A549 (cell line): Measurements from ENCODE around the gene TNFRSF21.

Experiments used
- BHLHE40 ChIP-seq: IDR thresholded peaks from 2 replicates; pipeline ENCODE4 v1.6.1; 2012; ENCODE audit warnings: low read depth, low read length, inconsistent platforms
- CEBPB ChIP-seq, 2 experiments: fragments of >200 bp in 1 of 2; sonication (Bioruptor Twin) in 1 of 2; formaldehyde crosslinking in 1 of 2; IDR thresholded peaks; 2 replicates each; pipeline ENCODE4 v1.6.1; 2012 to 2016
- CHD2 ChIP-seq: fragments of 150-350 bp; IDR thresholded peaks from 2 replicates; pipeline ENCODE4 v1.6.1; 2014; ENCODE audit warnings: low read length; ENCODE audit not compliant: partially characterized antibody
- CTCF ChIP-seq: fragments of >200 bp; sonication (Bioruptor Twin); formaldehyde crosslinking; IDR thresholded peaks from 3 replicates; pipeline ENCODE4 v1.5.1; 2016
- EP300 ChIP-seq, 2 experiments: fragments of >200 bp; sonication (Bioruptor Twin); formaldehyde crosslinking; IDR thresholded peaks; 2 replicates in 1 of 2; 3 replicates in 1 of 2; pipeline ENCODE4 v1.6.1; 2016 to 2017
- KDM1A ChIP-seq: fragments of 200-600 bp; sonication (generic); IDR thresholded peaks from 2 replicates; pipeline ENCODE4 v1.6.1; 2016; ENCODE audit warnings: low read depth, mild to moderate bottlenecking
- MAZ ChIP-seq: fragments of 150-350 bp; IDR thresholded peaks from 2 replicates; pipeline ENCODE4 v1.6.1; 2014; ENCODE audit warnings: antibody characterized with exemption, low read depth, low read length, borderline replicate concordance
- POLR2A ChIP-seq: IDR thresholded peaks from 2 replicates; pipeline ENCODE4 v1.6.1; 2012; ENCODE audit warnings: mild to moderate bottlenecking, low read length
- RAD21 ChIP-seq, 2 experiments: fragments of >200 bp in 1 of 2; sonication (Bioruptor Twin) in 1 of 2; formaldehyde crosslinking in 1 of 2; IDR thresholded peaks in 1 of 2; conservative IDR thresholded peaks in 1 of 2; 2 replicates in 1 of 2; 3 replicates in 1 of 2; pipeline ENCODE4 v1.6.1; 2012 to 2018; ENCODE audit warnings: inconsistent platforms in 1 of 2
- USF2 ChIP-seq: fragments of 450-650 bp; IDR thresholded peaks from 2 replicates; pipeline ENCODE4 v1.6.1; 2014; ENCODE audit warnings: antibody characterized with exemption

DNA sequence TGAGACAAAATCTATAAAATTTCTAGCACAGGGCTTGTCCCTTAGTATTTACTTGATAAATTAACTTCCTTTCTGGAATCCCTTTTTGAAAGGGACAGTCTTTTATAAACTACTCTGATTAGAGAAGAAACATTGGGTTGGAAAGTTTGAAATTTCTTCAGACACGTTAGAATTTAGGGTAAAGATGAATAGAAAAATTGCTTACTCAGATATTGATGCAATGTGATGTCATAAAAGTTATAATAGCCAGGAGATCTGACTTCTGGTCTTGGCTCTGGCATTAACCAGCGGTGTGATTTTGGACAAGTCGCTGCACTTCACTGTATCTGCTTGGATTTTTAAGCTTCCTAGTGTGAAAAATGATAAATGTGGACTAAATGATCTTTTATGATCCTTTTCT, 9.7 kb upstream of the TNFRSF21 start:
- TF ChIP-seq CTCF, result no peak
- no peak for TF ChIP-seq CHD2
- TF ChIP-seq EP300 (IDR thresholded peaks at IDR 0.05), result no peak
- TF ChIP-seq CEBPB (IDR thresholded peaks at IDR 0.05), result no peak
- no peak for TF ChIP-seq KDM1A
- TF ChIP-seq BHLHE40, result no peak
- no peak for TF ChIP-seq MAZ
- TF ChIP-seq USF2, result no peak
- TF ChIP-seq POLR2A, result no peak
- no peak for TF ChIP-seq RAD21 (conservative IDR thresholded peaks at IDR 0.05 in 1 of 2, IDR thresholded peaks at IDR 0.05 in 1 of 2)
